KOPT-K1 (cell line): ENCODE measurements around the gene SGK1.
"Not testable (repeated sequence)": the region's sequence is repeated elsewhere in the genome, so short reads cannot be mapped to it uniquely, and the experiment has no call there.

Source experiments
- H3K27ac ChIP-seq: fragments of 200-600 bp; sonication (generic); 2 replicates; pipeline ENCODE4 v1.5.1; 2016; ENCODE audit warnings: antibody characterized with exemption, mild to moderate bottlenecking, low read depth, low read length; ENCODE audit not compliant: poor library complexity, severe bottlenecking
- H3K36me3 ChIP-seq: fragments of 200-600 bp; sonication (generic); 2 replicates; pipeline ENCODE4 v1.5.1; 2017; ENCODE audit warnings: antibody characterized with exemption, mild to moderate bottlenecking, low read length, moderate library complexity; ENCODE audit not compliant: insufficient read depth
- H3K9me3 ChIP-seq: fragments of 200-600 bp; sonication (generic); 2 replicates; pipeline ENCODE4 v1.5.1; 2017; ENCODE audit warnings: antibody characterized with exemption, low read length, mild to moderate bottlenecking; ENCODE audit not compliant: insufficient read depth, poor library complexity, severe bottlenecking

SGK1 gene

GRCh38 chr6:134299236-134299635 is 18.7 kb downstream of the SGK1 start:
- Histone ChIP-seq H3K9me3 (no peaks in the 10 kb centered on the region), H3K36me3 (no peaks in the 10 kb centered on the region), H3K27ac (no peak overlapping the region)

DNA sequence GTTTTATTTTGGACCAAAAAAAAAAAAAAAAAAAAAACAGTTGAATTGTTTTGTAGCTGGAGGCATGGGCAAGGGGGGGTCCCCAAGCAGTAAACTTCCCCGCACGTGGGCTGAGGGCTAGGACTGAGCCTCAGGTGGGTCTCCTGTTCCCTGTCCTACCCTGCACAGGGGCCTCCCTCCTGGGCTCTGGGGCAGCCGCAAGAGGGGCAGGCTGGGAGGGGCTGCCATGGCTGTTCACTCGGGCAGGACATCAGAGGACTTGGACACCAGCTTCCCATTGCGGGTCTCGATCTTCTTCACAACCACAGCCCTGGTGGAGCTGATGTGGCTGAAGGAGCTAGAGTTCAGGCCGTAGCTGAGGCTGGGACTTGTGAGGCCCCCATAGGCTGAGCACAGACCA is 21.1 kb downstream of the SGK1 start:
- Histone ChIP-seq H3K36me3 (no peaks in the 10 kb centered on the region), H3K9me3 (no peaks in the 10 kb centered on the region)

DNA sequence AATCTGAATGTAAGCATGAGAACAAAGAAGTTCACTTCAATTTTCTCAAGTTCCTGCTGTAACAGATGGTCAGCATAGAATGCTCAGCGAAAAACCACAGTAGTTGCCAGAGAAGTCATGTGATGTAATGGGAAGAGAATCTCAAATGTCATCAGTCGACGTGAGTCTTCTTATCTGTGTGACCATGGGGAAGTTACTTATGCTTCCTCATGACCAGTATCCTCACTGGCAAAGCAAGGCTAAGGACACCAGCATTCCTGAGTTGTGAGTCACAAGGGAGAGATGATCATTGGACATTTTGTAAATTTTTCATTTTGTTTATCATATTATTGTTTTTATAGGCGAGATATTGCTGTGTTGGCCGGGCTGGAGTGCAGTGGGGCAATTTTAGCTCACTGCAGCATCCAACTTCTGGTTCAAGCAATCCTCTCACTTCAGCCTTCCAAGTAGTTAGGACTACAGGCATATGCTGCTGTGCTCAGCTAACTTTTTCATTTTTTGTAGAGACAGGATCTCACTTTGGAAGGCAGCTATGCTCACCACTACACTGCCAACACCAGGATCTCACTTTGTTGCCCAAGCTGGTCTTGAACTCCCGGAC is 21.9 kb downstream of the SGK1 start:
- Histone ChIP-seq H3K27ac (no peak overlapping the region), H3K9me3 (no peaks in the 10 kb centered on the region), H3K36me3 (no peaks in the 10 kb centered on the region)

More for the DNA sequence above, 21.1 kb downstream of the SGK1 start:
- H3K27ac ChIP-seq = no peak overlapping the region

- Histone ChIP-seq H3K36me3 (no peaks in the 10 kb centered on the region), H3K9me3 (no peaks in the 10 kb centered on the region), H3K27ac (no peak overlapping the region)
These were observed 24.2 kb downstream of the SGK1 start for GRCh38 chr6:134293659-134294161.

DNA sequence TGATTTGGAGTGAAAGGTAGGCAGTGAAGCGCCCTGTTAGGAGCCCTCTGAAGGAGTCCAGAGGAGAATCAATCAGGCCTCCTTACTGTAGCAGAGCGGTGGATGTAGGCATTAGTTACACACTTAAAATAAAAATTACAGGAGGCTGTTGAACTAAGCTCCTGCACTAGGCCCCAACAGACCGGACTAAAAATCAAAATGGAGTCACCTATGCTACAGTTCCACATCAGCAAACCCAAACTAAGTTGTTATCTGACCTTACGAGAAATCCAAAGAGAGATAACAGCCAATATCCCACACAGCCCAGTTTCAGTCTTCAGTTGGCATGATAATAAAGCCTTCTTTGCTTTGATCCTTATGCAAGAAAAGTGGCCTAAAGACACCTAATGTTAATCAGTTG is 26.8 kb downstream of the SGK1 start:
- H3K27ac ChIP-seq = no peak overlapping the region
- H3K36me3 ChIP-seq = no peaks in the 10 kb centered on the region
- no peaks in the 10 kb centered on the region for H3K9me3 ChIP-seq

DNA sequence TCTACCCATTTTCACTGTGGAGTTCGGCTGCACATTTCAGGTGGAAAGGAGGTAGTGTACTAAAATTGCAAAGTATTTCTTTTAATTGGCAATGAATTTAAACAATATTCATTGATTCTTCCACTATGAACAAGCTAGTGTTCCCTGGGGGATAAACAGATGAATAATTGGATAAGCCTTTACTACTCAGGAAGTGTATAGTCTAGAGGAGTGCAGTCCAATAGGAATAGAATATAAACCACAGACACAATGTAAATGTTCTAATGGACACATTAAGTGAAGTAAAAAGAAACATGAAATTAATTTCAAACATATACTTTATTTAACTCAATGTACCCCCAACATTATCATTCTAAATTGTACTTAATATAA is 28.7 kb downstream of the SGK1 start:
- no peaks in the 10 kb centered on the region for H3K36me3 ChIP-seq
- no peak overlapping the region for H3K27ac ChIP-seq
- H3K9me3 ChIP-seq = no peaks in the 10 kb centered on the region

- no peaks in the 10 kb centered on the region for H3K36me3 ChIP-seq
- H3K27ac ChIP-seq = no peak overlapping the region
- no peaks in the 10 kb centered on the region for H3K9me3 ChIP-seq
These were observed 29.2 kb downstream of the SGK1 start for GRCh38 chr6:134288538-134289203.

GRCh38 chr6:134287859-134288537 is 29.9 kb downstream of the SGK1 start:
- Histone ChIP-seq H3K36me3 (no peaks in the 10 kb centered on the region), H3K27ac (no peak overlapping the region), H3K9me3 (no peaks in the 10 kb centered on the region)

GRCh38 chr6:134282816-134283215 is 35.1 kb downstream of the SGK1 start:
- Histone ChIP-seq H3K36me3 (no peaks in the 10 kb centered on the region), H3K27ac (no peak overlapping the region), H3K9me3 (no peaks in the 10 kb centered on the region)

GRCh38 chr6:134281388-134281787 is 36.5 kb downstream of the SGK1 start:
- H3K27ac ChIP-seq = no peak overlapping the region
- no peaks in the 10 kb centered on the region for H3K36me3 ChIP-seq
- H3K9me3 ChIP-seq = no peaks in the 10 kb centered on the region

DNA sequence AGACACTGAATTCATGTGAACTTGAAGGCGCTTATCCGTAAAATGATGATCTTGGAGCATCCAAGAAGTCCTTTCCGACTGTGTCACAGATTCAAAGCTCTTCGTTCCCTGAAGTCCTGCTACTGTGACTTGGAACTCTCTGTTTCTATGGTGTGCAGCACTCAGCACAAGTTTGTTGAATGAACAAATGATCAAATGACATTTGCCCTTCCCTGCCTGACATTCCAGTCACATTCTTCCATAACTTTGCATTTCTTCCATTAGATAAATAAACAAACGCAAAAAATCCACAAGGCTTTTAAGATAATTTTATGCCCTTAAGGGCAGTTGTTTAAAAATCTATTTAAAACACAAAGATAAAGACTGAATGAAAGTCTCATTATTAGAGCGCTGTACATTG is 39.9 kb downstream of the SGK1 start:
- no peaks in the 10 kb centered on the region for H3K9me3 ChIP-seq
- no peaks in the 10 kb centered on the region for H3K36me3 ChIP-seq
- H3K27ac ChIP-seq = no peak overlapping the region

- H3K27ac ChIP-seq, H3K36me3 ChIP-seq, H3K9me3 ChIP-seq: not testable (repeated sequence)
These were observed 41.0 kb downstream of the SGK1 start for GRCh38 chr6:134276891-134277377.

GRCh38 chr6:134272374-134272773 is 45.5 kb downstream of the SGK1 start:
- H3K27ac ChIP-seq = no peak overlapping the region
- H3K9me3 ChIP-seq = no peaks in the 10 kb centered on the region
- no peaks in the 10 kb centered on the region for H3K36me3 ChIP-seq

DNA sequence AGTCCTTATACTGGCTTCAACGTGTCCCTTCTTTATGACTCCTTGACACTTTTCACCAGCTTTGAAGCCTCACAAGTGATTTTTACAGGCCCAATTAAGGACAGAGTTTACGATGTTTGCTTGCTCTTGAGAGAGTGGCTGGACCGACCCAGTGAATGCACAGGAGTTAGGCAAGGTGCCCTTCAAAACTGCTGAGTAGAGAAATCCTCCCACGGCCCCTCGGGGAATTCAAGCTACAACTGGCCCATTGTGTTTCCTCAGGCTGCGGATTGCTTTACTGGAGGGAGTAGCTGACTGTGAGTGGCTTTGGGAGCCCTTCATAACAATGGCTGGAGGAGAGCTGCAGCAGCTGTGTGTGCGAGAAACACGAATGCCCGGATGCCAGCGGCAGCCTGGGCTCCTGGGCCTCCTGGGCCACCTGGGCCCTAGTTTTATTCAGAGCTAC is 50.0 kb downstream of the SGK1 start:
- Histone ChIP-seq H3K27ac (no peak overlapping the region), H3K9me3 (no peaks in the 10 kb centered on the region), H3K36me3 (no peaks in the 10 kb centered on the region)

DNA sequence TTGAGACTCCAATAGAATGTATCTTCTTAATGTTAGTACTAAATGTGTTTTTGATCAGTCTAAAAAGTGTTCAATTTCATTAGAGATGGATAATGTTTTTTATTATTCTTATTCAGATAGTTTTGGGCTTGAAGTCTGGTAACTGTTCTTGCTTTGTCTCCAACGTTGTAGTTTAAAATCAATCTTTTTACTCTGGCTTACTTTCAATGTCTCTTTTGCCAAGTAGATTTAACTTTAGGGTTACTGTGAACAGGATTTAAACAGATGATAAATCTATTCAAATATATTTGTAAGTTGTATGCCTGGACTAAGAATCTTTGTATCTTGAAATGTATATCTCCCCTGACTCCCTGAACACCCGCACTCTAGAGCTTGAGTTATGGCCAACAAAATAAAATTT is 51.1 kb downstream of the SGK1 start:
- no peak overlapping the region for H3K27ac ChIP-seq
- no peaks in the 10 kb centered on the region for H3K36me3 ChIP-seq

More for the DNA sequence above, 51.1 kb downstream of the SGK1 start:
- no peaks in the 10 kb centered on the region for H3K9me3 ChIP-seq
